Measurements from ENCODE around the gene YTHDF2.

Gene YTHDF2

DNA sequence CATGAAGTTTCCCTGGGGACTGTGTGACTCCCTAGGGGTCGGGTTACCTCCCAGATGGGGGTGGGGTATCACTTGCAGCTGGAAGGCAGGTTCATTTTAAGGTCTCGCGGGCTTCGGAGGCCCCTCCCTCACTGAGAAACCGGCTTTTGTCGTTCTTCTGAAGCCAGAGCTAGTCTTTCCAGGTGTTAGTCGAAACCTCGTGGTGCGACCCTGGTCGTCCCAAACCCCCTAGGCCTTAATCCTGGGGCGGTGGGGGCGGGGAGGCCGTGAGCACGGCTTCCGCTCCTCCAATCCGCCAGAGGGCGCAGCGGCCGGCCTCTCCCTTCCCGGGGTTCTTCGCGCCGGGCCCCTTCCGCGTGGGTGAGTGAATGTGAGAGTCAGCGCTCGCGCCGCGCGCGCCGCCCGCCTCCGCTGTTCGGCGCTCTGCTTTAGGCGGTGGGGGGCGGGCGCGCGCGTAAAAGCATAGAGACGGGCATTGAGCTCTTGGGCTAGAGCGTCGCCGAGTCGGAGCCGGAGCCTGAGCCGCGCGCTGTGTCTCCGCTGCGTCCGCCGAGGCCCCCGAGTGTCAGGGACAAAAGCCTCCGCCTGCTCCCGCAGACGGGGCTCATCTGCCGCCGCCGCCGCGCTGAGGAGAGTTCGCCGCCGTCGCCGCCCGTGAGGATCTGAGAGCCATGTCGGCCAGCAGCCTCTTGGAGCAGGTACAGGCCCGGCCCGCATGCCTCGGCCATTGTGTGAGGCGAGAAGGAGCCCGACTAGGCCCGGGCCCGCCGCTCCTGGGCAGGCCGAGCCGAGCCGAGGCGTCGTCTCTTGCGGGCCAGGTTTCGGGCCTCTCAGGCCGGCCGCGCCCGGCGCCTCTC, at the start of gene YTHDF2 (continued):
- no peak for TF ChIP-seq PBX3 (CRISPR knock-in tag; IDR thresholded peaks at IDR 0.05)
- TF ChIP-seq, protein P1, sequence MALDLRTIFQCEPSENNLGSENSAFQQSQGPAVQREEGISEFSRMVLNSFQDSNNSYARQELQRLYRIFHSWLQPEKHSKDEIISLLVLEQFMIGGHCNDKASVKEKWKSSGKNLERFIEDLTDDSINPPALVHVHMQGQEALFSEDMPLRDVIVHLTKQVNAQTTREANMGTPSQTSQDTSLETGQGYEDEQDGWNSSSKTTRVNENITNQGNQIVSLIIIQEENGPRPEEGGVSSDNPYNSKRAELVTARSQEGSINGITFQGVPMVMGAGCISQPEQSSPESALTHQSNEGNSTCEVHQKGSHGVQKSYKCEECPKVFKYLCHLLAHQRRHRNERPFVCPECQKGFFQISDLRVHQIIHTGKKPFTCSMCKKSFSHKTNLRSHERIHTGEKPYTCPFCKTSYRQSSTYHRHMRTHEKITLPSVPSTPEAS (tag by site-specific recombination; IDR thresholded peaks at IDR 0.05) = peak; percentile 8; the same call in 1 of the 2 replicates
- no peak for TF ChIP-seq ZNF654 (tag by site-specific recombination; IDR thresholded peaks at IDR 0.05; ENCODE audit: low read depth)
- TF ChIP-seq, protein P2, sequence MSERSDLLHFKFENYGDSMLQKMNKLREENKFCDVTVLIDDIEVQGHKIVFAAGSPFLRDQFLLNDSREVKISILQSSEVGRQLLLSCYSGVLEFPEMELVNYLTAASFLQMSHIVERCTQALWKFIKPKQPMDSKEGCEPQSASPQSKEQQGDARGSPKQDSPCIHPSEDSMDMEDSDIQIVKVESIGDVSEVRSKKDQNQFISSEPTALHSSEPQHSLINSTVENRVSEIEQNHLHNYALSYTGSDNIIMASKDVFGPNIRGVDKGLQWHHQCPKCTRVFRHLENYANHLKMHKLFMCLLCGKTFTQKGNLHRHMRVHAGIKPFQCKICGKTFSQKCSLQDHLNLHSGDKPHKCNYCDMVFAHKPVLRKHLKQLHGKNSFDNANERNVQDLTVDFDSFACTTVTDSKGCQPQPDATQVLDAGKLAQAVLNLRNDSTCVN (tag by site-specific recombination; optimal IDR thresholded peaks at IDR 0.05) = peak; percentile 99
- peak; percentile 96 for TF ChIP-seq ZBTB10 (tag by site-specific recombination; IDR thresholded peaks at IDR 0.05)
- TF ChIP-seq ZNF660 (tag by site-specific recombination; IDR thresholded peaks at IDR 0.05) = peak; percentile 96
- TF ChIP-seq CTCF (tag by site-specific recombination; IDR thresholded peaks at IDR 0.05) = peak; percentile 99
- TF ChIP-seq ZNF776 (tag by site-specific recombination; IDR thresholded peaks at IDR 0.05; ENCODE audit: borderline replicate concordance) = 0 out of 2 replicates have a peak, but pooled peaks have one; percentile 46
- no peak for TF ChIP-seq ZNF266 (tag by site-specific recombination; IDR thresholded peaks at IDR 0.05; ENCODE audit: low read depth)
- peak; percentile 32; the same call in 1 of the 2 replicates for TF ChIP-seq GFI1B (tag by site-specific recombination; IDR thresholded peaks at IDR 0.05)
- no peak for TF ChIP-seq ZNF202 (tag by site-specific recombination; IDR thresholded peaks at IDR 0.05; ENCODE audit: borderline replicate concordance)
- peak; percentile 55; the same call in 1 of the 2 replicates for TF ChIP-seq YY2 (tag by site-specific recombination; IDR thresholded peaks at IDR 0.05)
- peak; percentile 47 for TF ChIP-seq OVOL3 (tag by site-specific recombination; IDR thresholded peaks at IDR 0.05)
- no peak for TF ChIP-seq SALL2 (tag by site-specific recombination; IDR thresholded peaks at IDR 0.05; ENCODE audit: borderline replicate concordance)
- TF ChIP-seq, protein P3, sequence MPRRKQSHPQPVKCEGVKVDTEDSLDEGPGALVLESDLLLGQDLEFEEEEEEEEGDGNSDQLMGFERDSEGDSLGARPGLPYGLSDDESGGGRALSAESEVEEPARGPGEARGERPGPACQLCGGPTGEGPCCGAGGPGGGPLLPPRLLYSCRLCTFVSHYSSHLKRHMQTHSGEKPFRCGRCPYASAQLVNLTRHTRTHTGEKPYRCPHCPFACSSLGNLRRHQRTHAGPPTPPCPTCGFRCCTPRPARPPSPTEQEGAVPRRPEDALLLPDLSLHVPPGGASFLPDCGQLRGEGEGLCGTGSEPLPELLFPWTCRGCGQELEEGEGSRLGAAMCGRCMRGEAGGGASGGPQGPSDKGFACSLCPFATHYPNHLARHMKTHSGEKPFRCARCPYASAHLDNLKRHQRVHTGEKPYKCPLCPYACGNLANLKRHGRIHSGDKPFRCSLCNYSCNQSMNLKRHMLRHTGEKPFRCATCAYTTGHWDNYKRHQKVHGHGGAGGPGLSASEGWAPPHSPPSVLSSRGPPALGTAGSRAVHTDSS (tag by site-specific recombination; IDR thresholded peaks at IDR 0.05) = no peak
- no peak for TF ChIP-seq SETDB1 (IDR thresholded peaks at IDR 0.05; ENCODE audit: insufficient read length, low read length)
- peak; percentile 39 for TF ChIP-seq FEZF1 (tag by site-specific recombination; IDR thresholded peaks at IDR 0.05)
- TF ChIP-seq ZNF24 (tag by site-specific recombination; IDR thresholded peaks at IDR 0.05) = peak; percentile 94
- TF ChIP-seq ZBTB48 (tag by site-specific recombination; IDR thresholded peaks at IDR 0.05) = peak; percentile 96
- TF ChIP-seq PRDM6 (tag by site-specific recombination; IDR thresholded peaks at IDR 0.05) = peak; percentile 45; the same call in 1 of the 2 replicates
- TF ChIP-seq BCL11B (tag by site-specific recombination; IDR thresholded peaks at IDR 0.05; ENCODE audit: low read depth) = 0 out of 2 replicates have a peak, but pooled peaks have one; percentile 56
- peak; percentile 97 for TF ChIP-seq ZFHX2 (tag by site-specific recombination; conservative IDR thresholded peaks at IDR 0.05)
- TF ChIP-seq ZNF529 (tag by site-specific recombination; IDR thresholded peaks at IDR 0.05; ENCODE audit: insufficient replicate concordance) = no peak
- TF ChIP-seq WT1 (tag by site-specific recombination; IDR thresholded peaks at IDR 0.05) = peak; percentile 98
- TF ChIP-seq, protein P4, sequence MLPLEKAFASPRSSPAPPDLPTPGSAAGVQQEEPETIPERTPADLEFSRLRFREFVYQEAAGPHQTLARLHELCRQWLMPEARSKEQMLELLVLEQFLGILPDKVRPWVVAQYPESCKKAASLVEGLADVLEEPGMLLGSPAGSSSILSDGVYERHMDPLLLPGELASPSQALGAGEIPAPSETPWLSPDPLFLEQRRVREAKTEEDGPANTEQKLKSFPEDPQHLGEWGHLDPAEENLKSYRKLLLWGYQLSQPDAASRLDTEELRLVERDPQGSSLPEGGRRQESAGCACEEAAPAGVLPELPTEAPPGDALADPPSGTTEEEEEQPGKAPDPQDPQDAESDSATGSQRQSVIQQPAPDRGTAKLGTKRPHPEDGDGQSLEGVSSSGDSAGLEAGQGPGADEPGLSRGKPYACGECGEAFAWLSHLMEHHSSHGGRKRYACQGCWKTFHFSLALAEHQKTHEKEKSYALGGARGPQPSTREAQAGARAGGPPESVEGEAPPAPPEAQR (tag by site-specific recombination; IDR thresholded peaks at IDR 0.05) = peak; percentile 92
